GM19193 (cell line): ENCODE data around the gene PPP1R12B.

Experiments used
- POLR2A ChIP-seq: IDR thresholded peaks from 4 replicates; pipeline ENCODE4 v1.6.1; 2011; ENCODE audit not compliant: insufficient read depth, insufficient read length; ENCODE audit errors: extremely low read depth

Gene PPP1R12B

GRCh38 chr1:202613571-202613970 lies 265.1 kb downstream of the PPP1R12B start:
- TF ChIP-seq POLR2A = no peak

- no peak for TF ChIP-seq POLR2A
Observed at GRCh38 chr1:202615501-202616354, 267.2 kb downstream of the PPP1R12B start.

GRCh38 chr1:202616355-202616915 lies 267.9 kb downstream of the PPP1R12B start:
- no peak for TF ChIP-seq POLR2A

GRCh38 chr1:202619505-202619904 lies 271.0 kb downstream of the PPP1R12B start:
- TF ChIP-seq POLR2A = no peak

- TF ChIP-seq POLR2A = no peak
Observed at GRCh38 chr1:202621446-202621845, 272.9 kb downstream of the PPP1R12B start.

- TF ChIP-seq POLR2A = no peak
Observed at GRCh38 chr1:202622388-202622787, 273.9 kb downstream of the PPP1R12B start.

- TF ChIP-seq POLR2A = no peak
Observed at GRCh38 chr1:202623075-202623474, 274.6 kb downstream of the PPP1R12B start.

- no peak for TF ChIP-seq POLR2A
Observed at GRCh38 chr1:202624088-202624780, 275.7 kb downstream of the PPP1R12B start.

- no peak for TF ChIP-seq POLR2A
Observed at GRCh38 chr1:202624781-202625108, 276.2 kb downstream of the PPP1R12B start.

GRCh38 chr1:202625416-202626360 lies 277.2 kb downstream of the PPP1R12B start:
- no peak for TF ChIP-seq POLR2A

GRCh38 chr1:202627841-202628565 lies 279.5 kb downstream of the PPP1R12B start:
- no peak for TF ChIP-seq POLR2A

GRCh38 chr1:202628646-202629215 lies 280.2 kb downstream of the PPP1R12B start:
- no peak for TF ChIP-seq POLR2A

- TF ChIP-seq POLR2A = no peak
Observed at GRCh38 chr1:202630541-202630940, 282.0 kb downstream of the PPP1R12B start.
